ENCODE measurements around the gene RIMS4. TPM values are rescaled to one million over a fixed set of nuclear protein-coding genes. Genes with fewer than 3 reads are reported as not detected.

The RIMS4 gene
- total and polyA plus RNA-seq, 9 of the 15 experiments (the other 6 are each of a cell fraction or from before 2014, with no cell fraction given): 0.04 TPM; not detected in 8

GRCh38 chr20:44736170-44737021 is 74.0 kb downstream of the RIMS4 start:
- intact Hi-C loops (cut with micrococcal nuclease) (no loop called here), in situ Hi-C loops (cut with MboI) (no loop called here)
- Histone ChIP-seq H4K20me1 (replicated peaks; ENCODE audit: control insufficient read depth, insufficient read depth, low read length) (no peaks in the 10 kb centered on the region), H3K9ac (ENCODE audit: insufficient read depth in 1 of 2, low read depth in 2 of 2, low read length in 2 of 2) (no peak overlapping the region), H3K9me3 (replicated peaks; ENCODE audit: control insufficient read depth, insufficient read depth, low read depth, low read length) (no peaks in the 10 kb centered on the region; the same call in 1 of the 2 replicates), H3K79me2 (ENCODE audit: control insufficient read depth, insufficient read depth, low read length) (no peaks in the 10 kb centered on the region), H3K4me2 (ENCODE audit: insufficient read depth, low read length) (peak overlapping the region; percentile 72), H3K27ac (ENCODE audit: extremely low read depth, low read depth, low read length) (no peak overlapping the region), H2AFZ (ENCODE audit: low read depth, low read length) (peak overlapping the region; percentile 95), H3K9me1 (ENCODE audit: control insufficient read depth, insufficient read depth, low read length) (no peaks in the 10 kb centered on the region), H3K4me1 (replicated peaks in 1 of 2; ENCODE audit: control insufficient read depth in 2 of 2, insufficient read depth in 2 of 2, low read length in 2 of 2) (no peaks in the 10 kb centered on the region; a peak in 1 of 5 replicates), H3K4me3 (no peak overlapping the region), H3K27me3 (ENCODE audit: control insufficient read depth in 2 of 2, insufficient read depth in 2 of 2, low read length in 2 of 2) (peaks cover 5 to 7% of the 10 kb centered on the region in 2 experiments; a peak in 4 of 5 replicates), H3K36me3 (ENCODE audit: control insufficient read depth, insufficient read depth, low read length) (no peaks in the 10 kb centered on the region)
- 29% methylated on average over 6 of the region's 6 CpGs for WGBS (ENCODE audit: insufficient coverage, low coverage, missing lambda C conversion rate)
- ATAC-seq (peak; percentile 91), DNase-seq (ENCODE audit: extremely low read depth in 1 of 4, low spot score in 3 of 4) (peak; percentile 73 to 74 (median 74)), FAIRE-seq (peak; percentile 97)
- no TSS peak for BruUV-seq (replicated peaks)
- CTCF ChIA-PET (ENCODE audit: low intra/inter-chr PET ratio): interaction anchor here (6.8 kb wide), 1 partner anchor 51 kb away, joined by 58 read pairs; no protein-coding TSS in a partner anchor
- POLR2A ChIA-PET: interaction anchor here (1.3 kb wide), 1 partner anchor 12 kb away, joined by 4 read pairs; no protein-coding TSS in a partner anchor
- TF ChIP-seq NR3C1 (CRISPR knock-in tag; IDR thresholded peaks at IDR 0.05) (no peak), EP300 (IDR thresholded peaks at IDR 0.05; ENCODE audit: low read length) (no peak), HCFC1 (IDR thresholded peaks at IDR 0.05; ENCODE audit: low read depth, low read length) (peak; percentile 90), HDAC8 (tag; IDR thresholded peaks at IDR 0.05) (0 out of 2 replicates have a peak, but pooled peaks have one; percentile 5), GABPB1 (CRISPR knock-in tag; IDR thresholded peaks at IDR 0.05) (peak; percentile 73), PTTG1 (tag; IDR thresholded peaks at IDR 0.05; ENCODE audit: low read depth) (no peak), HNRNPL (IDR thresholded peaks at IDR 0.05; ENCODE audit: low read depth, low read length) (no peak), CUX1 (CRISPR knock-in tag; IDR thresholded peaks at IDR 0.05) (no peak), KAT8 (IDR thresholded peaks at IDR 0.05; ENCODE audit: low read depth) (no peak), NR2C1 (IDR thresholded peaks at IDR 0.05) (no peak), NR2C1 (tag; IDR thresholded peaks at IDR 0.05) (peak; percentile 31; the same call in 1 of the 2 replicates), GABPA (tag; conservative IDR thresholded peaks at IDR 0.05; ENCODE audit: low read depth) (peak; percentile 78), NFIX (CRISPR knock-in tag; IDR thresholded peaks at IDR 0.05; ENCODE audit: low read depth) (no peak), BRD9 (IDR thresholded peaks at IDR 0.05; ENCODE audit: low read depth, partially characterized antibody) (no peak), ATF6 (CRISPR knock-in tag; IDR thresholded peaks at IDR 0.05) (no peak), ELF1 (tag; IDR thresholded peaks at IDR 0.05) (peak; percentile 92)
